ENCODE results near the gene CPNE8.

DNA sequence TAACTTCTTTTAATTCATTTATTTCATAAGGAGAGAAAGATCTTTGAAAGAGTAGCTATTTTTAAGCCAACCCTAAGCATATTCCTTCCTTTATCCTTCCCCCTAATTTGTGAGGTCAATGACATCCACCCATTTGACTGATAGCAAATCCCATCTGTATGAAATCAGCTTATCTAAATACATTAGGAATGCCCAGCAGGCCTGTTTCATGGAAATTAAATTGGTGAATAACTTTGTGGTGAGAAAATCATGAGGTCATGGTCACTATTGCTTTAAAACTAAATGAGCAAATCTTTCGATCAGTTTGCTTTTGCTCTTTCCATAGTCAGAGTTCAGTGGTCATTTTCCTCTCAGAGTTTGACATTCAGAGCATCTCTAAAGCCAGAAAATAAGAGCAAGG, 256.6 kb downstream of the CPNE8 start:
- TF ChIP-seq EZH2 (IDR thresholded peaks at IDR 0.05; ENCODE audit: insufficient read depth, poor library complexity, severe bottlenecking) (no peak), EZH2phosphoT487 (IDR thresholded peaks at IDR 0.05; ENCODE audit: insufficient read depth, low read depth) (no peak)

Data from GM23248 (cell line).